Measurements from ENCODE around the gene ITIH3.

- TF ChIP-seq POLR2A (IDR thresholded peaks at IDR 0.05; ENCODE audit: extremely low read depth, insufficient read length): no peak
- TF ChIP-seq, protein P1, sequence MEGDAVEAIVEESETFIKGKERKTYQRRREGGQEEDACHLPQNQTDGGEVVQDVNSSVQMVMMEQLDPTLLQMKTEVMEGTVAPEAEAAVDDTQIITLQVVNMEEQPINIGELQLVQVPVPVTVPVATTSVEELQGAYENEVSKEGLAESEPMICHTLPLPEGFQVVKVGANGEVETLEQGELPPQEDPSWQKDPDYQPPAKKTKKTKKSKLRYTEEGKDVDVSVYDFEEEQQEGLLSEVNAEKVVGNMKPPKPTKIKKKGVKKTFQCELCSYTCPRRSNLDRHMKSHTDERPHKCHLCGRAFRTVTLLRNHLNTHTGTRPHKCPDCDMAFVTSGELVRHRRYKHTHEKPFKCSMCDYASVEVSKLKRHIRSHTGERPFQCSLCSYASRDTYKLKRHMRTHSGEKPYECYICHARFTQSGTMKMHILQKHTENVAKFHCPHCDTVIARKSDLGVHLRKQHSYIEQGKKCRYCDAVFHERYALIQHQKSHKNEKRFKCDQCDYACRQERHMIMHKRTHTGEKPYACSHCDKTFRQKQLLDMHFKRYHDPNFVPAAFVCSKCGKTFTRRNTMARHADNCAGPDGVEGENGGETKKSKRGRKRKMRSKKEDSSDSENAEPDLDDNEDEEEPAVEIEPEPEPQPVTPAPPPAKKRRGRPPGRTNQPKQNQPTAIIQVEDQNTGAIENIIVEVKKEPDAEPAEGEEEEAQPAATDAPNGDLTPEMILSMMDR (IDR thresholded peaks at IDR 0.05; ENCODE audit: low read depth, low read length): no peak
- TF ChIP-seq MYC (IDR thresholded peaks at IDR 0.05; ENCODE audit: low read depth, low read length): no peak
Measured at GRCh38 chr3:52787672-52788625, 6.6 kb upstream of the ITIH3 start.

All from NB4 (cell line).